ENCODE measurements around the gene LMX1B. TPM values are rescaled to one million over a fixed set of nuclear protein-coding genes. Genes with fewer than 3 reads are reported as not detected.

LMX1B gene
- total RNA-seq, 1 experiment from 2014 or later, result 11.3 TPM

GRCh38 chr9:126618190-126618584 lies 4.5 kb downstream of the LMX1B start:
- no peak overlapping the region for H3K4me3 ChIP-seq (replicated peaks in 1 of 2; ENCODE audit: low read depth in 1 of 2, low read length in 2 of 2)

More at GRCh38 chr9:126618190-126618584, 4.5 kb downstream of the LMX1B start:
- ATAC-seq, result no peak
- H3K9me3 ChIP-seq (ENCODE audit: control insufficient read depth in 1 of 2, insufficient read depth in 1 of 2, low read depth in 1 of 2, low read length in 2 of 2), result no peaks in the 10 kb centered on the region
- CTCF ChIA-PET, result no interaction called here
- no peak overlapping the region for H3K27ac ChIP-seq (ENCODE audit: low read depth, low read length)
- POLR2A ChIA-PET, result no interaction called here
- RAD21 ChIA-PET (ENCODE audit: low non-redundant PET in 1 of 2, low total read pairs in 2 of 2, uncharacterized antibody in 2 of 2, unreplicated experiment in 2 of 2), result no interaction called here
- no peak for DNase-seq (ENCODE audit: low read depth, low spot score)
- H3K4me1 ChIP-seq (ENCODE audit: control insufficient read depth in 1 of 2, insufficient read depth in 2 of 2, low read length in 2 of 2), result peaks cover 3 to 8% of the 10 kb centered on the region in 2 experiments; a peak in 2 of 4 replicates
- no peak for TF ChIP-seq SRF (IDR thresholded peaks at IDR 0.05; ENCODE audit: low read depth)
- no peak for TF ChIP-seq REST (IDR thresholded peaks at IDR 0.05; ENCODE audit: low read depth)
- no peak for TF ChIP-seq RAD21 (IDR thresholded peaks at IDR 0.05; ENCODE audit: low read depth)
- no peak for TF ChIP-seq CTCF (IDR thresholded peaks at IDR 0.05 in 2 of 3, conservative IDR thresholded peaks at IDR 0.05 in 1 of 3; ENCODE audit: borderline replicate concordance in 1 of 3, insufficient read depth in 1 of 3, low read depth in 2 of 3, low read length in 2 of 3)
- no peak for TF ChIP-seq YY1 (IDR thresholded peaks at IDR 0.05; ENCODE audit: extremely low read depth, insufficient replicate concordance, low read depth, low read length)
- TF ChIP-seq JUND (IDR thresholded peaks at IDR 0.05), result no peak
- H3K36me3 ChIP-seq (ENCODE audit: control insufficient read depth in 1 of 2, insufficient read depth in 2 of 2, low read length in 2 of 2), result no peaks in the 10 kb centered on the region; a peak in 1 of 4 replicates
- no peak overlapping the region for H3K9ac ChIP-seq (ENCODE audit: low read length)
- no peaks in the 10 kb centered on the region for H3K9me2 ChIP-seq (ENCODE audit: insufficient read depth)
- no peak overlapping the region for H2AFZ ChIP-seq (ENCODE audit: low read depth, low read length, poor library complexity, severe bottlenecking)
- BruUV-seq (replicated peaks), result no TSS peak
- H3K27me3 ChIP-seq (ENCODE audit: insufficient read depth, low read length), result no peaks in the 10 kb centered on the region
- no peaks in the 10 kb centered on the region for H3K79me2 ChIP-seq (ENCODE audit: insufficient read depth, low read length)
- no peaks in the 10 kb centered on the region for H4K20me1 ChIP-seq (ENCODE audit: insufficient read depth)
- H3K4me2 ChIP-seq (ENCODE audit: low read length), result no peak overlapping the region
- intact Hi-C loops (cut with micrococcal nuclease), result no loop called here

Measured in HCT116 (cell line).